ENCODE measurements around the gene TBL1X.

DNA sequence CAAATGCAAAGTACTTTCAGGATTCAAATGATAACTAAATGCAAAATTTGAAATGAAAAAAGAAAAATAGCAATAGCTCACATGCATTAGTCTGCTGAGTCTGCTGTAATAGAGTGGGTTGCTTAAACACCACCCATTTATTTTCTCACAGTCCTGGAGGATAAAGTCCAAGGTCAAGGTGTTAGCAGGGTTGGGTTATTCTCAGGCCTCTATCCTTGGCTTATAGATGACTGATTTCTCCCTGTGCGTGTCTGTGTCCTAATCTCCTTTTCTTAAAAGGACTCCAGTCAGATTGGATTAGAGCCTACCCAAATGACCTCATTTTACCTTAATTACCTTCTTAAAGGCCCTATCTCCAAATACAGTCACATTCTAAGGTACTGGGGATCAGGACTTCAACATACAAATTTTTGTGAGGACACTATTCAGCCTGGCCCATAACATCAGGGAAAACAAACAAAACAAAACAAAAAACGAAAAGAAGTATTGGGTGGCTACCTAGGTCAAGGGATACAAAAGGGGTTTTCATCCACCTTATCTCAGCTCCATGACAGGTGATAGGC lies 6.3 kb upstream of the TBL1X start:
- TF ChIP-seq, protein P1, sequence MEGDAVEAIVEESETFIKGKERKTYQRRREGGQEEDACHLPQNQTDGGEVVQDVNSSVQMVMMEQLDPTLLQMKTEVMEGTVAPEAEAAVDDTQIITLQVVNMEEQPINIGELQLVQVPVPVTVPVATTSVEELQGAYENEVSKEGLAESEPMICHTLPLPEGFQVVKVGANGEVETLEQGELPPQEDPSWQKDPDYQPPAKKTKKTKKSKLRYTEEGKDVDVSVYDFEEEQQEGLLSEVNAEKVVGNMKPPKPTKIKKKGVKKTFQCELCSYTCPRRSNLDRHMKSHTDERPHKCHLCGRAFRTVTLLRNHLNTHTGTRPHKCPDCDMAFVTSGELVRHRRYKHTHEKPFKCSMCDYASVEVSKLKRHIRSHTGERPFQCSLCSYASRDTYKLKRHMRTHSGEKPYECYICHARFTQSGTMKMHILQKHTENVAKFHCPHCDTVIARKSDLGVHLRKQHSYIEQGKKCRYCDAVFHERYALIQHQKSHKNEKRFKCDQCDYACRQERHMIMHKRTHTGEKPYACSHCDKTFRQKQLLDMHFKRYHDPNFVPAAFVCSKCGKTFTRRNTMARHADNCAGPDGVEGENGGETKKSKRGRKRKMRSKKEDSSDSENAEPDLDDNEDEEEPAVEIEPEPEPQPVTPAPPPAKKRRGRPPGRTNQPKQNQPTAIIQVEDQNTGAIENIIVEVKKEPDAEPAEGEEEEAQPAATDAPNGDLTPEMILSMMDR (IDR thresholded peaks at IDR 0.05; ENCODE audit: insufficient read depth, low read depth, low read length), result no peak
- no peak for TF ChIP-seq EZH2 (IDR thresholded peaks at IDR 0.05; ENCODE audit: insufficient read depth, low read length)

Data from astrocyte (in vitro differentiated cells and primary cell).